ENCODE measurements around the gene AUTS2.

The AUTS2 gene

GRCh38 chr7:70190281-70190680, 592.0 kb downstream of the AUTS2 start:
- no peak for TF ChIP-seq CTCF (conservative IDR thresholded peaks at IDR 0.05; ENCODE audit: low read length)
- DNase-seq (ENCODE audit: low read depth) = peak; percentile 18
- no peak overlapping the region for H3K4me3 ChIP-seq (ENCODE audit: low read length)

- peak; percentile 42 for TF ChIP-seq CTCF (conservative IDR thresholded peaks at IDR 0.05; ENCODE audit: low read length)
- DNase-seq (ENCODE audit: low read depth) = peak; percentile 31
- H3K4me3 ChIP-seq (ENCODE audit: low read length) = no peak overlapping the region
Observed at GRCh38 chr7:70193514-70193913, 595.2 kb downstream of the AUTS2 start.

GRCh38 chr7:70208236-70209063, 610.2 kb downstream of the AUTS2 start:
- no peak for TF ChIP-seq CTCF (conservative IDR thresholded peaks at IDR 0.05; ENCODE audit: low read length)
- no peak overlapping the region for H3K4me3 ChIP-seq (ENCODE audit: low read length)
- DNase-seq (ENCODE audit: low read depth) = peak; percentile 36

- no peak for TF ChIP-seq CTCF (conservative IDR thresholded peaks at IDR 0.05; ENCODE audit: low read length)
- DNase-seq (ENCODE audit: low read depth) = no peak
- no peak overlapping the region for H3K4me3 ChIP-seq (ENCODE audit: low read length)
Observed at GRCh38 chr7:70210200-70210935, 612.1 kb downstream of the AUTS2 start.

- H3K4me3 ChIP-seq (ENCODE audit: low read length) = no peak overlapping the region
- no peak for TF ChIP-seq CTCF (conservative IDR thresholded peaks at IDR 0.05; ENCODE audit: low read length)
- no peak for DNase-seq (ENCODE audit: low read depth)
Observed at GRCh38 chr7:70210936-70211310, 612.6 kb downstream of the AUTS2 start.

GRCh38 chr7:70212281-70212680, 614.0 kb downstream of the AUTS2 start:
- no peak for DNase-seq (ENCODE audit: low read depth)
- no peak overlapping the region for H3K4me3 ChIP-seq (ENCODE audit: low read length)
- no peak for TF ChIP-seq CTCF (conservative IDR thresholded peaks at IDR 0.05; ENCODE audit: low read length)

GRCh38 chr7:70214071-70214470, 615.8 kb downstream of the AUTS2 start:
- TF ChIP-seq CTCF (conservative IDR thresholded peaks at IDR 0.05; ENCODE audit: low read length) = no peak
- no peak overlapping the region for H3K4me3 ChIP-seq (ENCODE audit: low read length)
- DNase-seq (ENCODE audit: low read depth) = peak; percentile 5

All from AG10803 (cell line).